Measurements from ENCODE around the gene ACTR3.

ACTR3 gene

DNA sequence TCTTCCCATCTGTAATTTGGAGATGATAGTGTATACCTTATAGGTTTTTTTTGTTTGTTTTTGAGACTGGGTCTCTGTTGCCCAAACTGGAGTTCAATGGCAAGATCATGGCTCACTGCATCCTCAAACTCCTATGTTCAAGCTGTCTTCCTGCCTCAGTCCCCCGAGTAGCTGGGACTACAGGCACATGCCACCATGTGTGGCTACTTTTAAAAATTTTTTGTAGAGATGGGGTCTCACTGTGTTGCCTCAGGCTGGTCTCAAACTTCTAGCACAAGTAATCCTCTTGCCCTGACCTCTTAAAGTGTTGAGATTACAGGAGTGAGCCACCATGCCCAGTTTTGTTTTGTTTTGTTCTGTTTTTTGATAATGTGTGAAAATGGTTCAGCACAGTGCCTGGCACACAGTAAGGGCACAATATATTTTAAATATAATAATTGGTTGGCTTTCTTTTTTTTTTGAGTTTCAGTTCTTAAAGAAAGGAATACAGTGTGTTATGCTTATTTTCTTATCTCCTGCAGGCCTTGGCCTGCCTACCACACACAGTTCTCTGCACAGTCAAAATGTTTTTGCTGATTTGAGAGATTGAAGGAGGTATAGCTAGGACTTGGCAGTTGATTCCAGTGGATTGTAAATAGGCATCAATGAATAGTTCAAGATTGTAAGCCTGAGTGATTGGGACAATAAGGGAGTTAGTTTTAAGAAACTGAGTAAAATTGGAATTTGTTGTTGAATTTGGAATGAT is 6.1 kb downstream of the ACTR3 start:
- no peaks in the 10 kb centered on the region for H3K27me3 ChIP-seq (ENCODE audit: control insufficient read depth, insufficient read depth, low read length)
- no peak overlapping the region for H3K4me3 ChIP-seq (ENCODE audit: low read length)
- no peaks in the 10 kb centered on the region for H3K36me3 ChIP-seq (ENCODE audit: control insufficient read depth, insufficient read depth, low read length)
- no peak overlapping the region for H3K27ac ChIP-seq (ENCODE audit: low read depth, low read length)
- H3K9ac ChIP-seq (ENCODE audit: low read length) = no peak overlapping the region
- H3K4me1 ChIP-seq (ENCODE audit: control insufficient read depth, insufficient read depth, low read length) = peaks cover 11% of the 10 kb centered on the region

DNA sequence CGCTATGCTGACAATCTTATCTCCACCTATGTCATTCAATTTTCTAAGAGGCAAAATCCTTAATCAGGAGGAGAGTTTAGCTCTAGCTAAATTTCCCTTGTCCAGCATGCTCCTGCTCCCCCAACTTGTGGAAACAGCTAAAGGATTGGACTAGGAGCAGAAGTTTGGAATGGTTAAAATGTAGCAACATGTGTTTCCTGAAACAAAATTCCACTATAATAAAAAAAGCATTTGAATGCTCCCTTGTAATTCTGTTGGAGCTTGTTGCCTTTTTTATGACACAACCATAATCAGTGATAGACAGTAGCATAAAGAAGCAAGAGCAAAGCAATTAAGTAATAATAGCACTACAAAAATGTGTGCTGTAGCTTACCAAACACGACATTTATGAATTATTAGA is 6.9 kb downstream of the ACTR3 start:
- Histone ChIP-seq H3K36me3 (ENCODE audit: control insufficient read depth, insufficient read depth, low read length) (no peaks in the 10 kb centered on the region), H3K27me3 (ENCODE audit: control insufficient read depth, insufficient read depth, low read length) (no peaks in the 10 kb centered on the region), H3K9ac (ENCODE audit: low read length) (no peak overlapping the region), H3K4me3 (ENCODE audit: low read length) (no peak overlapping the region), H3K4me1 (ENCODE audit: control insufficient read depth, insufficient read depth, low read length) (peaks cover 11% of the 10 kb centered on the region), H3K27ac (ENCODE audit: low read depth, low read length) (no peak overlapping the region)

DNA sequence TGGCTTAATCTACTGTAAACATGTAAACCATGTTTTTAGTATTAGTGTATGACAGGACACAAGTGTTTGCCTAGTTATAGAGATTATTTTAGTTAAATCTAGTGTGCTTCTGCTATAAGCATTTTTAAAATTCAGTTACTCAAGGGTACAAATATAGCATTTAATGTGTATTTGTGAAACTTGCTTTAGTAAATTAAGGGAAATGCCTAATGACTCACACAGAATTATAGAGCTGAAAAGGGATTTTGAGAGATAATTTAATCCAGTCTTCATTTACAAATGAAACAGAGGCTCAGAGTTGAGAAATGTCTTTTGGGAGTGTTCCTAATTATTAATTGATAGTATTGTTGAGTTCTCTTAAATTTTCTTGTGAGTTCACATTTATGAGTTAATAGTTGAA is 8.2 kb downstream of the ACTR3 start:
- H3K4me1 ChIP-seq (ENCODE audit: control insufficient read depth, insufficient read depth, low read length) = peaks cover 11% of the 10 kb centered on the region

DNA sequence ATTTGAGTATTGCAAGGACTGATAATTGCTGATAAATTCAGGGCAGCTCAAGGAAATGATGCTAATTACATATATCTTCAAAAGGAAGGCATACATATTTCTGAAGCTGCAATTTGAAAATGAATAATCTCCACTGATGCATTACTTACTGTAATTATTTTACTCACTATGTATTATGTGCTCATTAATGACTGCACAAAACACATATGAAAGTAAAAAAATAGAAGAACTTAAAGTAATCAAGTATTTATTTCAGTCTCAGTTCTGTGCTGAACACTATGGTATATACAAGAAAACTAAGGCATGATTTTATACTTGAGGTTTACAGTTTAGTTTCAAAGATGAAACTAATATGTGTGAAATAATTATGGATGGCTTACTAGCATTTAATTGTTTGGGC is 9.3 kb downstream of the ACTR3 start:
- H3K4me3 ChIP-seq (ENCODE audit: low read length) = no peak overlapping the region
- H3K27ac ChIP-seq (ENCODE audit: low read depth, low read length) = no peak overlapping the region
- H3K27me3 ChIP-seq (ENCODE audit: control insufficient read depth, insufficient read depth, low read length) = no peaks in the 10 kb centered on the region
- no peaks in the 10 kb centered on the region for H3K36me3 ChIP-seq (ENCODE audit: control insufficient read depth, insufficient read depth, low read length)
- no peak overlapping the region for H3K9ac ChIP-seq (ENCODE audit: low read length)
- peaks cover 11% of the 10 kb centered on the region for H3K4me1 ChIP-seq (ENCODE audit: control insufficient read depth, insufficient read depth, low read length)

More for the DNA sequence above, 8.2 kb downstream of the ACTR3 start:
- H3K27me3 ChIP-seq (ENCODE audit: control insufficient read depth, insufficient read depth, low read length) = no peaks in the 10 kb centered on the region
- H3K4me3 ChIP-seq (ENCODE audit: low read length) = no peak overlapping the region
- H3K36me3 ChIP-seq (ENCODE audit: control insufficient read depth, insufficient read depth, low read length) = no peaks in the 10 kb centered on the region
- no peak overlapping the region for H3K9ac ChIP-seq (ENCODE audit: low read length)
- peak overlapping the region; percentile 10 for H3K27ac ChIP-seq (ENCODE audit: low read depth, low read length)

DNA sequence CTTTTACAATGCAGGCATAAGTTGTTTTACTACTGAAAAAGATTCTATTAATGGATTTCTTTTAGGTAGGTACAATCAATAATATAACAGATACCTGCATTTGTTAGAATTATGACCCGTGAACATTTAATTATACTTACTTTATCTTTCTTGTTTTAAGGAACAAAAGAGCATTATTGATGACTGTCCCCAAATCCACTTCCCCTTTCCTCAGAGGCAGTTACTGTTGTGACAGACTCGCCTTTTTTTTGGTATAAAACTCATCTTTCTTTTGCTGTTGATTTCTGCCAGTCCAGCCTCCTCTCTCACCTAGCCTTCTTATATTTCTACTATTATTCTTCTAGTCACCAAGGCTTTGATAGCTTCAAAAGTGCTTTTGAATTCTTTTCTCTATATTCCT is 12.1 kb downstream of the ACTR3 start:
- no peak overlapping the region for H3K9ac ChIP-seq (ENCODE audit: low read length)
- H3K4me1 ChIP-seq (ENCODE audit: control insufficient read depth, insufficient read depth, low read length) = peaks cover 3% of the 10 kb centered on the region
- H3K27me3 ChIP-seq (ENCODE audit: control insufficient read depth, insufficient read depth, low read length) = no peaks in the 10 kb centered on the region
- H3K4me3 ChIP-seq (ENCODE audit: low read length) = no peak overlapping the region
- no peaks in the 10 kb centered on the region for H3K36me3 ChIP-seq (ENCODE audit: control insufficient read depth, insufficient read depth, low read length)
- H3K27ac ChIP-seq (ENCODE audit: low read depth, low read length) = no peak overlapping the region

DNA sequence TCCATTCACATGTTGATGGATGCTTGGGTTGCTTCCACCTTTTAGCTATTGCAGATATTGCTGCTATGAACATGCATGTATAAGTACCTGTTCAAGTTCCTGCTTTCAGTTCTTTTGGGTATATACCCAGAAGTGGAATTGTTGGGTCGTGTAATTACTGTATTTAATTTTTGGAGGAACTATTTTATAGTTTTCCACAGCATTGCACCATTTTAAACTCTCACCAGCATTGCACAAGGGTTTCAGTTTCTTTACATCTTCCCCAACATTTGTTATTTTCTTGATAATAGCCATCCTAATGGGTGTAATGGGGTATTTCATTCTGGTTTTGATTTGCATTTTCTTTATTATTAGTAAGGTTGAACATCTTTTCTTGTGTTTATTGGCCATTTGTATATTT is 16.0 kb downstream of the ACTR3 start:
- Histone ChIP-seq H3K4me3 (ENCODE audit: low read length) (no peak overlapping the region), H3K9ac (ENCODE audit: low read length) (no peak overlapping the region), H3K4me1 (ENCODE audit: control insufficient read depth, insufficient read depth, low read length) (peaks cover 3% of the 10 kb centered on the region), H3K36me3 (ENCODE audit: control insufficient read depth, insufficient read depth, low read length) (no peaks in the 10 kb centered on the region), H3K27ac (ENCODE audit: low read depth, low read length) (no peak overlapping the region), H3K27me3 (ENCODE audit: control insufficient read depth, insufficient read depth, low read length) (no peaks in the 10 kb centered on the region)

DNA sequence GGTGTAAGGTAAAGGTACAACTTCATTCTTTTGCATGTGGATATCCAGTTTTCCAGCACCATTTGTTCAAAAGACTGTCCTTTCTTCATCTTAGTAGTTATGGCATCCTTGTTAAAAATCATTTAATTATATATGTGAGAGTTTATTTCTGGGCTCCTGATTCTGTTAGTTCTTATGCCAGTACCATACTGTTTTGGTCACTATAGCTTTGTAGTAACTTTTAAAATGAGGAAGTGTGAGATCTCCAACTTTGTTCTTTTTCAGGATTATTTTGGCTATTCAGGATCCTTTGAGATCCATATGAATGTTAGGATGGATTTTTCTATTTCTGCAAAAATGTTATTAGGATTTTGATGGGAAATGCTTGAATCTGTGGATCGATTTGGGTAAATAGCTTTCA is 16.8 kb downstream of the ACTR3 start:
- Histone ChIP-seq H3K4me3 (ENCODE audit: low read length) (no peak overlapping the region), H3K9ac (ENCODE audit: low read length) (no peak overlapping the region), H3K4me1 (ENCODE audit: control insufficient read depth, insufficient read depth, low read length) (peaks cover 3% of the 10 kb centered on the region)

DNA sequence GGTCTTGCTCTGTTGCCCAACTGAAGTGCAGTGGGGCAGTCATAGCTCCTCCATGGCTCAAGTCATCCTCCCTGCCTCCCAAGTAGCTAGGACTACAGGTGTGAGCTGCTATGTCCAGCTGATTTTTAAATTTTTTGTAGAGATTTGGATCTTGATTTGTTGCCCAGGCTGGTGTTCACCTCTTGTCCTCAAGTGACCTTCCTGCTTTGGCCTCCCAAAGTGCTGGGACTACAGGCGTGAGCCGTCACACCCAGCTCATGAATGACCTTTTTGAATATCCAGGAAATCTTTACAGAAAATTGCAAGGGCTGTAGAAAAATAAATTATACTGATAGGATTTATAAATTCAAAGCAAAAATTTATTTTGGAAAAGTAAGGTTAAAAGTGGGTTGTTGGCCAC is 17.4 kb downstream of the ACTR3 start:
- Histone ChIP-seq H3K36me3 (ENCODE audit: control insufficient read depth, insufficient read depth, low read length) (no peaks in the 10 kb centered on the region), H3K27me3 (ENCODE audit: control insufficient read depth, insufficient read depth, low read length) (no peaks in the 10 kb centered on the region), H3K4me1 (ENCODE audit: control insufficient read depth, insufficient read depth, low read length) (peaks cover 3% of the 10 kb centered on the region), H3K27ac (ENCODE audit: low read depth, low read length) (no peak overlapping the region), H3K4me3 (ENCODE audit: low read length) (no peak overlapping the region), H3K9ac (ENCODE audit: low read length) (no peak overlapping the region)

More for the DNA sequence above, 16.8 kb downstream of the ACTR3 start:
- no peaks in the 10 kb centered on the region for H3K36me3 ChIP-seq (ENCODE audit: control insufficient read depth, insufficient read depth, low read length)
- no peak overlapping the region for H3K27ac ChIP-seq (ENCODE audit: low read depth, low read length)
- no peaks in the 10 kb centered on the region for H3K27me3 ChIP-seq (ENCODE audit: control insufficient read depth, insufficient read depth, low read length)

DNA sequence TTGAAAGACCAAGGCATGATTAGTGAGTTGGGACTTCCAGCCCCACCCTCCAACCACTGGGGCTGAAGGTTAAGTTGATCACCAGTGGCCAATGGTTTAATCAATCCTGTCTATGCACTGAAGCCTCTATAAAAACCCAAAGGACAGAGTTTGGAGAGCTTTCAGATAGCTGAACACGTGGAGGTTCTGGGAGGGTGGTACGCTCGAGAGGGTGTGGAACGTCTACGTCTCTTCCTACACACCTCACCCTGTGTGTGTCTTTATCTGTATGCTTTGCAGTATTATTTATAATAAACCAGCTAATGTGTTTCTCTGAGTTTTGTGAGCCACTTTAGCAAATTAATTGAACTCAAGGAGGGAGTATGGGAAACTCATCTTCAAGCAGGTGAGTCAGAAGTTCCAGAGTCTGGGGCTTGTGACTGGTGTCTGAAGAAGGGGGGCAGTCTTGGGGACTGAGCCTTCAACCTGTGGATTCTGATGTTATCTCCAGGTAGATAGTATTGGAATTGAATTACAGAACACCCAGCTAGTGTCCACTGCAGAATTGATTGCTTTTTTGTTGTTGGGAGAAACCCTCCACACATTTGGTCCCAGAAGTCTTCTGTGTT is 20.3 kb downstream of the ACTR3 start:
- H3K27me3 ChIP-seq (ENCODE audit: control insufficient read depth, insufficient read depth, low read length) = no peaks in the 10 kb centered on the region
- no peaks in the 10 kb centered on the region for H3K36me3 ChIP-seq (ENCODE audit: control insufficient read depth, insufficient read depth, low read length)
- H3K9ac ChIP-seq (ENCODE audit: low read length) = no peak overlapping the region
- no peak overlapping the region for H3K27ac ChIP-seq (ENCODE audit: low read depth, low read length)
- H3K4me3 ChIP-seq (ENCODE audit: low read length) = no peak overlapping the region
- H3K4me1 ChIP-seq (ENCODE audit: control insufficient read depth, insufficient read depth, low read length) = no peaks in the 10 kb centered on the region

DNA sequence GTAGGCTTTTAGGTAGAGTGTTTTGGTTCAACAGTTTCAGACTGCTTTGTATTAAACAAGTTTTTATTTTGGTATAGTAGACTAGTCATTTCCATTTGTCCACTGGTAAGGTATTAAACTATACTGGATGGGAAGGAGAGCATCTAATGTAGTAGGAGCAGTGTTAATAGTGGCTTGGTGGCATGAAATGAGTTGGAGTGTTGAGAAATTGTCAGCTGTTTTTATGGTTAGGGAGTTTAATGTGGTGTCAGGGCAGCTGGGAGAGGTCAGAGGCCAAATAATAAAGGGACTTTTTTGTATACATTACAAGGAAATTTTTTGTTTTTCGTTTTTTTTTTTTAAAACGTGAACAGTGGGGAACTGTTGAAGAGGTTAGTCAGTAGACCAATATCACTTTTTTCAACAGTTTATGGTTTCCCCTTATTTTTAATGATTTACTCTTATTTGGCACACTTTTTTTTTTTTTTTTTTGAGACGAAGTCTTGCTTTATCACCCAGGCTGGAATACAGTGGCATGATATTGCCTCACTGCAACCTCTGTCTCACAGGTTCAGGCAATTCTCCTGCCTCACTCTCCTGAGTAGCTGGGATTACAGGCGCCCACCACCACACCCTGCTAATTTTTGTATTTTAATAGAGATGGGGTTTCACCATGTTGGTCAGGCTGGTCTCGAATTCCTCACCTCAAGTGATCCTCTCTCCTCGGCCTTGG is 21.2 kb downstream of the ACTR3 start:
- no peaks in the 10 kb centered on the region for H3K36me3 ChIP-seq (ENCODE audit: control insufficient read depth, insufficient read depth, low read length)

DNA sequence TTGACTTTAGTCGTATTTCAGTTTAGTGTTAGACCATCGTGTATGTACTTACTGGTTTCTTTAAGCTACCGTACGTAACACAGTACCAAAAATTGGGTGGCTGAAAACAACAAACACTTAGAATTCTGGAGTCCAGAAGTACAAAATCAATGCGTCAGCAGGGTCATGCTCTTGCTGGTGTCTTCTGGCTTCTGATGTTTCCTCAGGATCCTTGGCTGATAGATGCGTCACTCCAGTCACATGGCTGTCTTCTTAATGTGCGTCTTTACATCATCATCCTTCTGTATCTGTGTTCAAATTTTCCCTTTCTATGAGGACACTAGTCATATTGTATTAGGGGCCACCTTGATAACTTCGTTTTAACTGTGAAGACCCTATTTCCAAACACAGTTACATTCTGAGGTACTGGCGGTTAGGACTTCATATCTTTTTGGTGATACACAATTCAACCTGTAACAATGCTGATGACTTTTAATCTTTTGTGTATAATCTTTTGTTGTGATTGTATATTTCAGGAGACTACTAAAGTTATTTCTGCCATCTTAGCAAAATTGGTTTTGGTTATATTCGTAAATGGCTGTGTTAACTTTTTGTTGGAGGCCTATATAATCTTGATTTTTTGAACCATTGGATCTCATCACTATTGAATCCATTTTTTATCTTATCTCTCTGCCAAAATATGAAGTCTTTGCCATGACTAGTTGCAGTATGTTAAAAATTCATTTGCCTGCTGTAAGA is 25.4 kb downstream of the ACTR3 start:
- no peaks in the 10 kb centered on the region for H3K4me1 ChIP-seq (ENCODE audit: control insufficient read depth, insufficient read depth, low read length)

More for the DNA sequence above, 21.2 kb downstream of the ACTR3 start:
- Histone ChIP-seq H3K27me3 (ENCODE audit: control insufficient read depth, insufficient read depth, low read length) (no peaks in the 10 kb centered on the region), H3K4me3 (ENCODE audit: low read length) (no peak overlapping the region), H3K9ac (ENCODE audit: low read length) (no peak overlapping the region), H3K27ac (ENCODE audit: low read depth, low read length) (no peak overlapping the region), H3K4me1 (ENCODE audit: control insufficient read depth, insufficient read depth, low read length) (no peaks in the 10 kb centered on the region)

DNA sequence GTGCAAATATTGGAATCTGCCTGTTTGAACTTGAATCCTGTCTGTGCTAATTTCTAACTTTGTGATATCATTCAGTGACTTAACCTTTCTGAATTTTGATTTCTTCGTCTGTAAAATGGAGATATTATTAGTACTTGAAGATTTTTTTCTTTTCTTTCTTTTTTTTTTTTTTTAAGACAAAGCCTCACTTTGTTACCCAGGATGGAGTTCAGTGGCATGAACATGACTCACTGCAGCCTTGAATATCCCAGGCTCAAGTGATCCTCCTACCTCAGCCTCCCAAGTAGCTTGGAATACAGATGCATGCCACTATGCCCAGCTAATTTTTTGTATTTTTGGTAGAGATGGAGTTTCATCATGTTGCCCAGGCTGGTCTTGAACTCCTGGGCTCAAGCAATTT is 28.3 kb downstream of the ACTR3 start:
- H3K4me1 ChIP-seq (ENCODE audit: control insufficient read depth, insufficient read depth, low read length) = no peaks in the 10 kb centered on the region
- no peaks in the 10 kb centered on the region for H3K27me3 ChIP-seq (ENCODE audit: control insufficient read depth, insufficient read depth, low read length)
- H3K27ac ChIP-seq (ENCODE audit: low read depth, low read length) = no peak overlapping the region
- no peak overlapping the region for H3K9ac ChIP-seq (ENCODE audit: low read length)
- H3K36me3 ChIP-seq (ENCODE audit: control insufficient read depth, insufficient read depth, low read length) = peaks cover 4% of the 10 kb centered on the region
- H3K4me3 ChIP-seq (ENCODE audit: low read length) = no peak overlapping the region

More for the DNA sequence above, 25.4 kb downstream of the ACTR3 start:
- Histone ChIP-seq H3K9ac (ENCODE audit: low read length) (no peak overlapping the region), H3K36me3 (ENCODE audit: control insufficient read depth, insufficient read depth, low read length) (peaks cover 4% of the 10 kb centered on the region), H3K27ac (ENCODE audit: low read depth, low read length) (no peak overlapping the region), H3K27me3 (ENCODE audit: control insufficient read depth, insufficient read depth, low read length) (no peaks in the 10 kb centered on the region), H3K4me3 (ENCODE audit: low read length) (no peak overlapping the region)

Data from rectal smooth muscle tissue (tissue), 1 donor.